ENCODE results near the gene SGPP1.

DNA sequence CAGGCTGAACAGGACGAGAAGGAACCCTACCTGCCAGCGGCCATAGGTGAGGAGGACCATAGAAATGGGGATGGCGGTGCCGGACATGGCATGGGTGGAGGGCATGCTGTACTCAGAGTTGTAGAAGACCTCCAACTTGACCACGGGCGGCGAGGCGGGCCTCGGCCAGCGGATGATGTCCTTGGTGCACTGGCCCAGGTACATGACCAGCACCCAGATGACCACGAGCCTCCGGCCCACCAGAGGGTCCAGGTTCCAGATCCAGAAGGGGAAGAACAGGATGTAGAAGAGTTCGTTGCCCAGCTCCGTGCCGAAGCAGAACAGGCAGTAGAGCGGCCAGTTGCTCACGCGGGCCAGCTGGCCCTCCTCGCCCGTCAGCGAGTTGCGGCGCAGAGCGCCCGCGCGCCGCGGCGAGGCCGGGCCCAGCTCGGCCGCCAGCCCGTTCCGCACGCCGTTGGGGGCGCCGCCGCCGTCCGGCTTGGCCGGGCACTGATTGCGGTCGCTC lies 582 bp downstream of the SGPP1 start:
- TF ChIP-seq POLR2A (IDR thresholded peaks at IDR 0.05) = no peak
- TF ChIP-seq, protein P1, sequence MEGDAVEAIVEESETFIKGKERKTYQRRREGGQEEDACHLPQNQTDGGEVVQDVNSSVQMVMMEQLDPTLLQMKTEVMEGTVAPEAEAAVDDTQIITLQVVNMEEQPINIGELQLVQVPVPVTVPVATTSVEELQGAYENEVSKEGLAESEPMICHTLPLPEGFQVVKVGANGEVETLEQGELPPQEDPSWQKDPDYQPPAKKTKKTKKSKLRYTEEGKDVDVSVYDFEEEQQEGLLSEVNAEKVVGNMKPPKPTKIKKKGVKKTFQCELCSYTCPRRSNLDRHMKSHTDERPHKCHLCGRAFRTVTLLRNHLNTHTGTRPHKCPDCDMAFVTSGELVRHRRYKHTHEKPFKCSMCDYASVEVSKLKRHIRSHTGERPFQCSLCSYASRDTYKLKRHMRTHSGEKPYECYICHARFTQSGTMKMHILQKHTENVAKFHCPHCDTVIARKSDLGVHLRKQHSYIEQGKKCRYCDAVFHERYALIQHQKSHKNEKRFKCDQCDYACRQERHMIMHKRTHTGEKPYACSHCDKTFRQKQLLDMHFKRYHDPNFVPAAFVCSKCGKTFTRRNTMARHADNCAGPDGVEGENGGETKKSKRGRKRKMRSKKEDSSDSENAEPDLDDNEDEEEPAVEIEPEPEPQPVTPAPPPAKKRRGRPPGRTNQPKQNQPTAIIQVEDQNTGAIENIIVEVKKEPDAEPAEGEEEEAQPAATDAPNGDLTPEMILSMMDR (IDR thresholded peaks at IDR 0.05) = no peak
